Measurements from ENCODE around the gene TMCC2.

Gene TMCC2

DNA sequence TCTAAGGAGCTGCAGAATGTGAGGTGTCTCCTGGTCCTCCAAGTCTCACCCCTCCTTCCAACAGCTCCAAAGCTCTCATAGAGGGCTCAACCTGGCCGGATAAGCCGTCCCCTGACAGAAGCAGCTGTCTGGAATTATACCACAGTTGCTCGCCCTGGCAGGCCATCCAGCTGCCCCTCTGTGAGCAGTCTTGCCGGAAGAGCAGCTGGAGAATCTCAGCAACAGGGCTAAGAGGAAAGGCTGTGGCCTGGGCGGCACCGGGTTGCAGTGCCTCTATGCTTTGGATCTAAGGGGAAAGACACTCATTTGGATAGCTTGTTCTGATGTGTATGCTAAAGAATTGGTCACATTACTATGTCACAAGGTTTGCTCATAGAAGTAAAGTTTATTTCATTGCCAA is 12.4 kb downstream of the TMCC2 start:
- no peak for DNase-seq (ENCODE audit: low spot score)

- no peak for DNase-seq (ENCODE audit: low spot score)
Measured at GRCh38 chr1:205240569-205240968, 12.8 kb downstream of the TMCC2 start.

DNA sequence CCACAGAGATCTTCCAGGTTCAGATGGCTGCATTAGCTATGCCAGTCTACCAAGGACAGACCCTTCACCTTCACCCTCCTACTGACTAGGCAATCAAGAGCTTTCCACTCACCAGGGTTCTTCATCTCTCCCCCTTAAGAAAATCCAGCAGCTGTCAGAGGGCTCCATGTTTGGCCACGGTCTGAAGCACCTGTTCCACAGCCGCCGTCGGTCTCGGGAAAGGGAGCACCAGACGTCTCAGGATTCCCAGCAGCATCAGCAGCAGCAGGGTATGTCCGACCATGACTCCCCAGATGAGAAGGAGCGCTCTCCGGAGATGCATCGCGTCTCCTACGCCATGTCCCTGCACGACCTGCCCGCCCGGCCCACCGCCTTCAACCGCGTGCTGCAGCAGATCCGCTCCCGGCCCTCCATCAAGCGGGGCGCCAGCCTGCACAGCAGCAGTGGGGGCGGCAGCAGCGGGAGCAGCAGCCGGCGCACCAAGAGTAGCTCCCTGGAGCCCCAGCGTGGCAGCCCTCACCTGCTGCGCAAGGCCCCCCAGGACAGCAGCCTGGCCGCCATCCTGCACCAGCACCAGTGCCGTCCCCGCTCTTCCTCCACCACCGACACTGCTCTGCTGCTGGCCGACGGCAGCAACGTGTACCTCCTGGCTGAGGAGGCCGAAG is 13.8 kb downstream of the TMCC2 start:
- no peak for DNase-seq (ENCODE audit: low spot score)

- no peak for DNase-seq (ENCODE audit: low spot score)
Measured at GRCh38 chr1:205243350-205244191, 15.8 kb downstream of the TMCC2 start.

- DNase-seq (ENCODE audit: low spot score): no peak
Measured at GRCh38 chr1:205244384-205244783, 16.6 kb downstream of the TMCC2 start.

DNA sequence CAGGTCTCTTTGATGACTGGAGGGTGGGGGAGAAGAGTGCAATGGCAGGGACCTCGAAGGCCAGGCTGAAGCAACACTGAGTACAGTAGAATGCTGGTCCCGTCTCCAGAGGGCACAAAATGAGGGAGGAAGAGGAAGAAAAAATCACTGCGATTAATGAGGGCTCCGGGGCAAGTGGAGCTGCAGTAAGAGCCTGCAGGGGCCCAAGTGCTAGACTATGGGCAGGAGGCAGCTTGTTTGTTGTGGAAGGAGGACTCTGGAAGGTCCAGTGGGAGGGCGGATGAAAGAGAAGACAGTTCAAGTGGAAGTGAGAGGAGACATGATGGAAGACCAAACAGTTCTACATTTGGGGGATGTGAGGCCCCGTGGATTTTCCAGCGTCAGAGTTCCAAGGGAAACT is 17.4 kb downstream of the TMCC2 start:
- DNase-seq (ENCODE audit: low spot score): no peak

DNA sequence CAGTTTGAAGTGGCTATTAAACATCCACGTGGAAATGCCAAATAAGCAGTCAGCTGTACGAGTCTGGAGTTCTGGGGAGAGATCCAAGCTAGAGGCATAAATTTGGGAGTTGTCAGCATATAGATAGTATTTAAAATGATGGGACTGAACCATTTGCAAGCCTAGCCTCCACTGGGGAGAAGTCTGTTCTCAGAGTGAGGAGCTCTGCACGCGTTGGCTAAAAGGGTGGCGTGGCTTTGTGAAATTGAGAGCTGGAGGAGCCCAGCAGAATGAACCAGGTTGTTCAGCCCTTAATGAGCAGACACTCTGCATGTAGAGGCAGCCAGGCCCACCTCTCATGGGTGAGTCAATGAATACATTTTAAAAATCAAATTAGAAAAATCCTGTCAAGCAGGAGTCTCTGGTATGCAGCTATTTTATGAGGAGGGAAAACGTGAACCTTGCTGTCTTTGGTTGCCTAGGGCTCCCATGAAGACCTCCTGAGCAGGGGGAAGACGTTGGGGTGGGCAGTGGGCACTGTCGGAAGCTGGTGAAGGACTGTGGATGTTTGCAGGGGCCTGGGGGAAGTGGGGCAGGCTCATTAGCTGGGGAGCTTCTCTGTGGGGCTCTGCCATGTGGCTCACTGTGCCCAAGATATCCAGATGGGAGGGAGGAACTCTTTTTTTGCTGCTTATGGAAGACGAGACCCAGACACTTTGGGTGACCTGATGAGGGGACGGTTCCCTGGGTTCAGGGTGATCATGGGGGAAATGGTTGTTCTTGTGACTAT is 18.8 kb downstream of the TMCC2 start:
- DNase-seq (ENCODE audit: low spot score): no peak

- peak; percentile 57 for DNase-seq (ENCODE audit: low spot score)
Measured at GRCh38 chr1:205247130-205247921, 19.6 kb downstream of the TMCC2 start.

- peak; percentile 56 for DNase-seq (ENCODE audit: low spot score)
Measured at GRCh38 chr1:205248793-205249601, 21.3 kb downstream of the TMCC2 start.

DNA sequence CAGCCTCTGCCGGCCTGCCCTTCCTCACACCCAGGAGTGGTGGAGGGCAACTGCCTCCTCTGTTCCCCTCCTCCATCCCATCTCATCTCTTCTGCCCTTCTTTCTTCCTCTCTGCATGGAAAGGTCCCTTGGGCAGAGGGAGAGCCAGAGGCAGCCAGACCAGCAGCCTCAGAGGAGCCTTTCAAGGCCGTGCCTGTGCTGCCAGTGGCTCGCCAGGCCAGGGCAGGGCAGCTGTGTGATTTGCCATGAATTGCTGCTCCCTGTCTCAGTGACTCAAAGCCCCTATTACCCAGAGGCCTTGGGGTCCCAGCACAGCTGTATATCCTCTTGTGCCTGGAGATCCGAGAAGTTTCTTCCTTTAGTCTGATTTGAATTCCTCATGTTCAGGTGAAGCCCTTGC is 21.9 kb downstream of the TMCC2 start:
- no peak for DNase-seq (ENCODE audit: low spot score)

- no peak for DNase-seq (ENCODE audit: low spot score)
Measured at GRCh38 chr1:205250699-205251098, 23.0 kb downstream of the TMCC2 start.

- no peak for DNase-seq (ENCODE audit: low spot score)
Measured at GRCh38 chr1:205251576-205251975, 23.8 kb downstream of the TMCC2 start.

- DNase-seq (ENCODE audit: low spot score): peak; percentile 87
Measured at GRCh38 chr1:205255941-205256780, 28.4 kb downstream of the TMCC2 start.

DNA sequence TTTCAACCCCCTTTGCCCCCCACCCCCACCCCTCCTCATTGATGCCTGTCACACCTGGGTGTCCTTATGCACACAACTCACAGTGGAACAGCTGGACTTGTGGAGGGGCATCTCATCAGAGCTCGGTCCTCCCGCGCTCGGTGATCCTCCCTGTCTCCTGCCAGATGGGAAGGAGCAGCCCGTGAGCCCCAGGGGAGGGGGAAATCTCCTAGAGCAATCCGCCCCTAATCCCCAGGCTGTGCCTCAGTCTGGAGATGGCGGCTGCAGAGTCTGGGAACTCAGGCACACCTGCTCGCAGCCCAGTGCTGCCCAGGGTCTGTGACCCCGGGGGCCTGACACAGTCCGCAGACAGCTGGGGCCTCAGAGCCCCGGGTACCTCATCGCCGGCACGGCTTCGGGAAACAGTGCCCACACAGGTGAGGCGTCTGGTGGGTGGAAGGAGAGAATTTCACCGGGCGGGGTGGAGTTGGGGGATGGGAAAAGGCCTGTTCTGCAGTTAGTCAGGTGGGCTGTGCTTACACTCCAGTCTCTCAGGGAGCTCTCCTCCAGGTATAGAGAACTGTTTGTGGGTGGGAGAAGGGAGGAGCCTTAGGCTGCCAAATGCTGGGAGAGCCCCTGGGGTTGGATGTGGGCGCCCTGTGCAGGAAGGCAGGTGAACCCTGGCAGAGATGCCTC is 29.3 kb downstream of the TMCC2 start:
- no peak for DNase-seq (ENCODE audit: low spot score)

GRCh38 chr1:205257735-205258134 is 30.0 kb downstream of the TMCC2 start:
- no peak for DNase-seq (ENCODE audit: low spot score)

DNA sequence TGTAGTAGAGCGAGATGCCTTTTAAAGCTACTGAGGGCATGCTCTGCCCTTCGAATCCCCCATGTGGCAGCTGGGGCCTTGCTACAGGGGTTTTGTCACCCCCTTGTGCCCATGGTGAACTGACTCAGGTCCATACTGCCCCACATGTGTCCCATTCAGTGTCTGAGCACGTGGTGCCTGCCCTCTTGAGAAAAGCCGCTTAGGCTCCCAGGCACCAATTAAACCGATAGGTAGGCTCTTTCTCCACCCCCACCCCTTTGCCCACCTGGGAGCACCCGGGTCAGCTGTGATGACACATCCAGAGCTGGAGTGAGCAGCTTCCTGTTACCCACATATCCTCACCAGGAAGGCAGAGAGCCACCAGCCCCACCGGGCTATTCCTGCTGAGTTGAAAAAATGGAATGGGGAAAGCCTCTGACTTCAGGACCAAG is 30.5 kb downstream of the TMCC2 start:
- DNase-seq (ENCODE audit: low spot score): no peak

DNA sequence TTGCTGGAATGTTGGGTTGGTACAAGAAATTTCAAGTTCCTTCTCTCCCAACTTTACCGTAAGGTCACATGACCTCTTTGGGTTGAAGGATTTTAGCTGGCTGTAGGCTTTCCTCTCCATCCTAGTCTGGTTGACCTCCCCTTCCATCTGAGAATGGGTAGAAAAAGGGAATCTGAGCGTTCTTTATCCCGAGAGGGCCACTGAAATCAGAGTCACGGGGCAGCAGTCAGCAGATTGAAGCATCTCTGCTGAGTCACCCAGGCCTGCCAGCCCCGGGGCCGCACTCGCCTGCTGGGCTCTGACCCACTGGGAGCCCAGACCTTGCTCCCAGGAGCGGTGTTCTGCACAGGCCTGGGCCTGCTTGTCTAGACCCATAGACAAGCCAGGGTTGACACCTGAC is 31.0 kb downstream of the TMCC2 start:
- DNase-seq (ENCODE audit: low spot score): peak; percentile 45

DNA sequence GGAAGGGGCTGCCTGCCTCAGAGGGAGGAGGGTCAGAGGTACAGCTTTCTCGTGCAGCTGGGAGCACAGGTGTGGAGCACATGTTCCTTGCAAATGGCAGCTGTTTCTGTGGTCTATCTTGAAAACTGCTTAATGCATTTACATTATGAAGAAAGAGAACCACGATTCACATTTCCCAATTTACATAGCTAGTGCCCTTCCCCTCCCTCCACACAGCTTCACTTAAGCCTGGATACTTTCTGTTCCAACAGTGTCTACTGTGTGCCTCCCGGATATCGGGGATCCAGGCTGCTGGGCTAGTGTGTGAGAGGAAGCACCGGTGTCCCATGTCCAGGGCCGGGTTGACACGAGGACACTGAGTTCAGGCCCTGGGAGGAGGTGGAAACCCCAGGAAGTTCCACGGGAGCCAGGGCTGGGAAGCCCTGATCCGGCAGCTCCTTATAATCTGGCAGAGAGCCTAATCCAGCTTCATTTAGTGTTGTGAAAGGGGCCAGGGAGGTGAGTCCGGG is 31.6 kb downstream of the TMCC2 start:
- DNase-seq (ENCODE audit: low spot score): no peak

GRCh38 chr1:205259998-205260397 is 32.3 kb downstream of the TMCC2 start:
- no peak for DNase-seq (ENCODE audit: low spot score)
